ENCODE measurements around the gene CDC73. TPM values are rescaled to one million over a fixed set of nuclear protein-coding genes. Genes with fewer than 3 reads are reported as not detected.

Gene CDC73
- total and polyA plus RNA-seq, 2 of the 13 experiments (the other 11 are each of a cell fraction or from before 2014, with no cell fraction given), result 20.2 to 26.3 TPM

- TF ChIP-seq ZNF501 (CRISPR knock-in tag; IDR thresholded peaks at IDR 0.05) (peak; percentile 98), PLRG1 (conservative IDR thresholded peaks at IDR 0.05) (no peak), ZNF530 (CRISPR knock-in tag; IDR thresholded peaks at IDR 0.05; ENCODE audit: low read depth) (no peak), PAWR (CRISPR knock-in tag; IDR thresholded peaks at IDR 0.05; ENCODE audit: borderline replicate concordance) (no peak; the same call in 1 of the 2 replicates), ZSCAN12 (CRISPR knock-in tag; IDR thresholded peaks at IDR 0.05) (no peak), ZNF362 (CRISPR knock-in tag; IDR thresholded peaks at IDR 0.05; ENCODE audit: borderline replicate concordance) (peak; percentile 84; the same call in 1 of the 2 replicates), MLX (CRISPR knock-in tag; IDR thresholded peaks at IDR 0.05) (no peak), IKZF4 (CRISPR knock-in tag; IDR thresholded peaks at IDR 0.05; ENCODE audit: borderline replicate concordance, low read depth, not compliant biosample characterization) (peak; percentile 60), YY1 (IDR thresholded peaks at IDR 0.05; ENCODE audit: insufficient read depth, insufficient replicate concordance, low read depth, low read length) (peak; percentile 89), NONO (IDR thresholded peaks at IDR 0.05) (no peak), NONO (CRISPR knock-in tag; conservative IDR thresholded peaks at IDR 0.05) (peak; percentile 99), ZFYVE20 (CRISPR knock-in tag; IDR thresholded peaks at IDR 0.05; ENCODE audit: borderline replicate concordance, low read depth) (no peak; the same call in 1 of the 2 replicates), ZNF543 (CRISPR knock-in tag; IDR thresholded peaks at IDR 0.05) (0 out of 2 replicates have a peak, but pooled peaks have one; percentile 66), MIER2 (CRISPR knock-in tag; IDR thresholded peaks at IDR 0.05) (0 out of 2 replicates have a peak, but pooled peaks have one; percentile 49), HMG20A (CRISPR knock-in tag; IDR thresholded peaks at IDR 0.05; ENCODE audit: borderline replicate concordance) (peak; percentile 52; the same call in 1 of the 2 replicates), ATAD3A (CRISPR knock-in tag; IDR thresholded peaks at IDR 0.05) (no peak), ZSCAN30 (CRISPR knock-in tag; IDR thresholded peaks at IDR 0.05) (peak; percentile 66; the same call in 1 of the 2 replicates), HOXD1 (CRISPR knock-in tag; IDR thresholded peaks at IDR 0.05) (peak; percentile 15; the same call in 1 of the 2 replicates), HES4 (CRISPR knock-in tag; IDR thresholded peaks at IDR 0.05; ENCODE audit: borderline replicate concordance) (peak; percentile 93), MNT (IDR thresholded peaks at IDR 0.05) (peak; percentile 13; the same call in 1 of the 2 replicates), ZNF333 (CRISPR knock-in tag; IDR thresholded peaks at IDR 0.05; ENCODE audit: borderline replicate concordance) (peak; percentile 67; the same call in 1 of the 2 replicates), FLYWCH1 (CRISPR knock-in tag; IDR thresholded peaks at IDR 0.05) (0 out of 2 replicates have a peak, but pooled peaks have one; percentile 70)
- TF ChIP-seq, protein P1, sequence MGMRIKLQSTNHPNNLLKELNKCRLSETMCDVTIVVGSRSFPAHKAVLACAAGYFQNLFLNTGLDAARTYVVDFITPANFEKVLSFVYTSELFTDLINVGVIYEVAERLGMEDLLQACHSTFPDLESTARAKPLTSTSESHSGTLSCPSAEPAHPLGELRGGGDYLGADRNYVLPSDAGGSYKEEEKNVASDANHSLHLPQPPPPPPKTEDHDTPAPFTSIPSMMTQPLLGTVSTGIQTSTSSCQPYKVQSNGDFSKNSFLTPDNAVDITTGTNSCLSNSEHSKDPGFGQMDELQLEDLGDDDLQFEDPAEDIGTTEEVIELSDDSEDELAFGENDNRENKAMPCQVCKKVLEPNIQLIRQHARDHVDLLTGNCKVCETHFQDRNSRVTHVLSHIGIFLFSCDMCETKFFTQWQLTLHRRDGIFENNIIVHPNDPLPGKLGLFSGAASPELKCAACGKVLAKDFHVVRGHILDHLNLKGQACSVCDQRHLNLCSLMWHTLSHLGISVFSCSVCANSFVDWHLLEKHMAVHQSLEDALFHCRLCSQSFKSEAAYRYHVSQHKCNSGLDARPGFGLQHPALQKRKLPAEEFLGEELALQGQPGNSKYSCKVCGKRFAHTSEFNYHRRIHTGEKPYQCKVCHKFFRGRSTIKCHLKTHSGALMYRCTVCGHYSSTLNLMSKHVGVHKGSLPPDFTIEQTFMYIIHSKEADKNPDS (CRISPR knock-in tag; IDR thresholded peaks at IDR 0.05), result peak; percentile 92
These were observed at the start of gene CDC73 (continued) for GRCh38 chr1:193121616-193122593.

All from HepG2 (cell line).